DMS153 (cell line): ENCODE results near the gene LCN10.

Experiments
- DNase-seq: peaks from one replicate; lab custom pipeline; 2025; lab: John Stamatoyannopoulos, UW

The LCN10 gene

DNA sequence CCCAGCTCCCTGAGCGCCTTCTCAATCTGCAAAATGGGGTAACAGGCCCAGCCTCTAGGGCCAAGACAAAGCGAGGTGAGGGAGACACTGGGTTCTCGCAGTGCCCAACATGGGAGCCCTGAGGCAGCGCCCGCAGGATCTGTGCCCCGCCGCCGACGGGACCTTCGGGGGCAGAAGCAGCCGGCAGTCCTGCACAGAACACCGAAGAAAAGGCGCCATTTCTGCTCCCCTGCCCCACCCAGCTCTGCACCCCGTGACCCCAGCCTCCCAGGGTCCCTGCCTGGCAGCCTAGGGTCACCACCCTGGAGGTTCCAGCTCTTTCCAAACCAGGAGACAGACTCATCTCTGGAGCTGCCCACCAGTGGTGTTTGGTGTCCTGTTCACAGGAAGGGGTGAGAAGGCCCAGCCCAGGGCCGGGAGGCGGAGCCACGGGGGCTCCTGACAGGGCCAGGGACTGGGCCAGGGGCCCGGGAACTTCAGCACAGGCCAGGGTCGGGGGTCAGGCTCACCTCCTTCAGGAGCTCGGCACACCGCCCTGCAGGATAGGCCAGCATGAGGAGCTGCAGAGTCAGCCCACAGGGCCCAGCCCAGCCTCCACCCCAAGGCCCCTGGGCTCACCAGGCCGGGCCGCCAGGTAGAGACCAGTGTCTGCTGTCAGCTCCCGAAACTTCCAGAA lies 12.0 kb upstream of the LCN10 start:
- no peak for DNase-seq

DNA sequence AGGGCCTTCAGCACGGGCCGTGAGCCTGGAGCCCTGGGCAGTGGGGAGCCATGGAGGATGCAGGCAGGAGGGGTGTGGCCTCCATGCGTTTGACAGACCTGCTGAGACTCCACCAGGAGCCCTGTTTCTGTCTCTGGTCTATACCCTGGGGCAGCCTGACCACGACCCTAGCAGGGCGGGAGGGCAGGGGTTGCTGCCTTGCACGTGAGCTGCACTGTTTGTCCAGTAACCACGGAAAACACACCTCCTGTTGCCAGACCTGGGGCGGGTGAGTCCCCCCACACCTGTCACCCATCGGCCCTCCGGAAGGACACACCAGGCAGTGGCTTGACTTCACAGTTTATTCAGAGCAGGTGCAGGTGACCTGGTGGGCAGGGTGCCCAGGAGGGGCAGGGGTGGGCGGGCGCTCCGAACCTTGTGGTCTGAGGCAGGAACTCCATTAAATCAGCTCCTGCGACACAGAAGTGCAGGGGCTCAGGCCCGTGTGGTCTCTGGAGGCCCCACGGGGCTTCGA lies 11.4 kb upstream of the LCN10 start:
- peak; percentile 68 for DNase-seq

DNA sequence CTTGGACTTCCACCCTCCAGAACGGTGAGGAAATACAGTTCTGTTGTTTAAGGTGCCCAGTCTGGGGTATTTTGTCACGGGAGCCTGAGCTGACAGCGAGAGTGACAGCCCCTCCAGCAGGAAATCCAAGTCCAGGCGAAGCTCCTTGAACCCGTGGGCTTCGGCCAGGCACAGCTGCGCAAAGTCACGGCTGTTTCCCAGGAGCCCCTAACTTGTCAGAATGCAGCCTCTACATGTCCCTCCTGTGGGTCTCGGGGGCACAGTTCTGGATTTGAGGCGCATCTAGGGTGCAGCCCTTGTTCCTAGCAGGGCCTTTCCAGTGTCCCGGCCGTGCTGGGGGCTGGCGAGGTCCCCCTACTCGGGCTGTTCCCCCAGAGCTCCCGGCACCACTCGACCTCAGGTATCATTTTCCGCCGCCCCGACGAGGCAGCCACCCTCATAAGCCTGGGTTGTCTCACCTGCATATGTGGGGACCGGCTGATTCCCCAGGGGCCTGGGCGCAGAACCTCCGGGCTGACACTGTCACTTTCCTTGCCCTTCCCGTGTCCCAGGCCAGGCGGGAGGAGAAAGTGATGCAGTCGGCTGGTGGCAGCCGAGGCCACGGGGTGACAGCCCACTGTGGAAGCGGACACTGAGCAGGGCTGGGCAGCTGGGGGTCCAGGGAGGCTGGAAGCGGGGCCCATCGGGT lies 10.8 kb upstream of the LCN10 start:
- no peak for DNase-seq

DNA sequence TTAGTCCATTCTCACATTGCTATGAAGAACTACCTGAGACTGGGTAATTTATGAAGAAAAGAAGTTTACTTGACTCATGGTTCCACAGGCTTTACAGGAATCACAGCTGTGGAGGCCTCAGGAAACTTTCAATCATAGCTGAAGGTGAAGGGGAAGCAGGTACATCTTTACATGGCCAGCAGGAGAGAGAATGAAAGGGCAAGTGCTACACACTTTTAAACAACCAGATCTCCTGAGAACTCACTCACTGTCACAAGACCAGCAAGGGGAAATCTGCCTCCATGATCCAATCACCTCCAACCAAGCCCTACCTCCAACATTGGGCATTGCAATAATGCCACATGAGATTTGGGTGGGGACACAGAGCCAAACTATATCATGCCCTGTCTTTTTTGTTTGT lies 9.1 kb upstream of the LCN10 start:
- DNase-seq: no peak

DNA sequence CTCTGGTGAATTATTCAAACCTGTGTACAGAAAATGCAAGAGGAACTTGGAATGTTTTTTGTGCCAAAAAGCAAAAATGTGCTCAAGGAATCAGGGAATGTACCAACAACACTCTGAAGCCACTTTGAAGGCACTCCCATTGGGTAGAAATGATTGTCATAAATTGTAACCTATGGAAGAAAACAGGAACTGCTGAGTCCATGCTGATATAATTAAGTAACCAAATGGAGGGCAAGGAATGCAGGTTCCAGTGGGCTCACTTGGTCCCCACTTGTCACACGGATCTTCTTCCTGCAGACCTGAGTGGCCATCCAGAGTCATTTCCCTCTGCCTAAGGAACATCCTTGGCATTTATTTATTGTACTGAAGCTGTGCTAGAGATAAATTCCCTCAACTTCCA lies 8.5 kb upstream of the LCN10 start:
- DNase-seq: no peak

DNA sequence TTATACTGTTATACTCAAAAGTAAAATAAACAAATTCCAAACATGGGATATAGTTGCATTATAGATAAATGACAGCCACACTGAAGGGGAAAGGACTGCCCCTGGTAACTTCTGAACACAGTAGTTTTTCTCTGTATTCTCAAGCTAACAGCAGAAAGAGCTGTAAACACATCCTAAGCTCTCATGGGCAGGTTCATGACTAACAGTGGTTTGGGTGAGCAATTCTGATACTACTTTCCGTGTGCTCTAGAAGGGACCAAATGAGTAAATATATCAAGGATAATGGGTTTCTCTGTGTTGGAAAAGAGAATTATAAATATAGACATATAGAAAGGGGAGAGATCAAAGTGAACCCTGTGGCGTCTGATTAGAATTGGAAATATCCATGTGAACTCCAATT lies 7.8 kb upstream of the LCN10 start:
- no peak for DNase-seq

DNA sequence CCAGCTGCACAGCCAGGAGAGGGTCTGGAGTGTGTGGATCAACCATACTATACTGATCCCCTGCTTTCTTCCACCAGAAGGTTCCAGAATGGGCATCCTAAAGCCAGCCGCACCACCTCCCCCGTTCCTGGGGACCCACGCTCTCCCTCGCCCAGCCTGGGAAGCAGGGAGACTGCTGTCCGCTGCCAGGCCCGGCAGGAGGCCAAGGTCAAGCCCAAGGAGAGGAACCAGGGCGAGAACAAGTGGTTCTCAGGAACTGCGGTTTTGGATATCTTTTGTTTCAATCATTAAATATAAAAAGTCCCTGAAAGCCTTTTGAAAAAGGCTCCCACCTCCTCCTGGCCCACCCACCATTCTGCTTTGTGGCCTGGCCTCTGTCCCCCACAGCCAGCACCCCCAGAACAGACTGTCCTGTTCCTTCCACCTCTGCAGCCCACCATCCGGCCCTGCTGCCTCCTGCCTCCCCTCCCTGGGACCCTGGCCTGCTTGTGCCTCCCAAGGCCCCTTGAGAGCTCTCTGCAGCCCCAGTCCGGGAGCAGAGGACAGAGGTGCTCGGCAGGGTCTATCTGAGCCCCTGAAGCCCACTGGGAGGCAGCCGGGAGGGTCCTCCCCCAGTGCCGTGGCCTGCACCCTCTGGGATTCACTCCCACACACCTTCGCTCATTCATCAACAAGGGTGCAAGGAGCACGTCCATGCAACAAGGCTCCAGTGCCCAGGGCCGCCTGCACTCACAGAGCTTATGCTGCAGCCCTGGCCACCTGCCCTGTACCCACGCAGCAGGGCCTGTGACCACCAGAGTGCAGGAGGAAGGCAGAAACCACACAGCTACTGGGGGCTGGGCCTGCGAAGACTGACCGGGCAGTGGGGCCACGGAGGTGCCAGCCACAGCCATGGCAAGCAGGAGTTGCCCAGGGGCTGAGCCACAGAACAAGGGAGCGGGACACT lies 6.2 kb upstream of the LCN10 start:
- no peak for DNase-seq

DNA sequence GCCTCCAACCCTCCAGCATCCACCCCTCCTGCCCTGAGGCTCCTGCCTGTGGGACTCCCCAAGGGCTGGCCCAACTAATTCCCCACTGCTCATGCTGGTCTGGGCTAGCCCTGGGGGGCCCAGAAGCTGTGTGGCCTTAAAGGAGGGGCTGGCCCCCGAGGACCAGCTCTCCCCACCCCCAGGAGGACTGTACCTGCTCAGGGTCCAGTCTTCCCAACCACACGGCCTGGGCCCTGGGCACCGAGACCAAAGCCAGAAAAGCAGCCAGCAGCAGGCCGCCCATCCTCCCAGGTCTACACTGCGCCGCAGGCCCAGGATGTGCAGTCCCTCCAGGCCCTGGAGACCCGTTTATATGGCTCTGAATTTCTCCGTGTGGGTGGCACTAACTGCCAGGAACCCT lies 5.5 kb upstream of the LCN10 start, which contains the start of gene LCN6:
Gene LCN6 (minus strand): TSS at position 325 of the 400 bp plus-strand sequence. CDS start 42 bp downstream, at position 283.
- DNase-seq: no peak

DNA sequence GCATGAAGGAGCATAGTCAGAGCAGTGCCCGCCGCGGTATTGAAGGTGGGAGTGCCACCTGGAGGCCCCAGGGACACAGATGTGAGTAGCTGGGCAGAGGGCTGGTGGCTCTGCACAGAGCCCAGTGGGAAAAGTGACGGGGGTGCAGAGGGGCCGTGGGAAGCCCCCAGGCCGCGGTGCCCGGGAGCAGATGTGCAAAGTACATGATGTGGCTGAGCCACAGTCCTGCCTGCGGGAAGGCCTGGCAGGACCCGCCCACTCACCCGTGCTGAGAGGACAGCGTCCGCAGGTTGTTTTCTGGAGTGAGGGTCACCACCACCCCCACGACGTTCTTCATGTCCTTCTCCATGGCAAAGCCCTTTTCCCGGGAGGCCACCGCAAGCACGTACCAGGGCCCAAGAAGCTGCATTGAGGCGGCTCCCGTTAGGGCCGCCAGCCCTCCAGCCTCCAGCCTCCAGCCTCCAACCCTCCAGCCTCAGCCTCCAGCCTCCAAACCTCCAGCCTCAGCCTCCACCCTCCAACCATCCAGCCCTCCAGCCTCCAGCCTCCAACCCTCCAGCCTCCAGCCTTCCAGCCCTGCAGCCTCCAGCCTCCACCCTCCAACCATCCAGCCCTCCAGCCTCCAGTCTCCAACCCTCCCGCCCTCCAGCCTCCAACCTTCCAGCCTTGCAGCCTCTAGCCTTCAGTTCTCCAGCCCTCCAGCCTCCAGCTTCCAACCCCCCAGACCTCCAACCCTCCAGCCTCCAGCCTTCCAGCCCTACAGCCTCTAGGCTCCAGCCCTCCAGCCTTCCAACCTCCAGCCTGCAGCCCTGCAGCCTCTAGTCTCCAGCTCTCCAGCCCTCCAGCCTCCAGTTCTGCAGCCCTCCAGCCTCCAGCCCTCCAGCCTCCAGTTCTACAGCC lies 4.7 kb upstream of the LCN10 start:
- DNase-seq: no peak

DNA sequence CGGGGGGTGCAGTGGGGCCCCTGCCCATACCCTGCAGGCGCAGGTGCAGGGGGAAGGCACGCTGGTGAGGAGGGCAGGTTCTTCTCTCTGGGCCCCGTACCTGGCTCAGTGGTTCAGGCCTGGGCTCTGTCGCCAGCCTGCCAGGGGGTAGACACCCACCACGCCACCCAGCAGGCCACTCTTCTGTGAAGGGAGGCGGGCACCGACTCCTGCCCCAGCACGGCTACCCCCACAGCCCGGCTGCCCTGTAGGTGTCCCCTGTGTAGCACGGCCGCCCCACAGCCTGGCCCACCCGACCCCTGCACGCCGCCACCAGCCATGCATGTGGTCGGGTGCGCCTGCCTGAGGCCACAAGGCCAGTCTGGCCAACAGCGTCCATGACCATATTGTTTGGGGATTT lies 3.9 kb upstream of the LCN10 start:
- no peak for DNase-seq

DNA sequence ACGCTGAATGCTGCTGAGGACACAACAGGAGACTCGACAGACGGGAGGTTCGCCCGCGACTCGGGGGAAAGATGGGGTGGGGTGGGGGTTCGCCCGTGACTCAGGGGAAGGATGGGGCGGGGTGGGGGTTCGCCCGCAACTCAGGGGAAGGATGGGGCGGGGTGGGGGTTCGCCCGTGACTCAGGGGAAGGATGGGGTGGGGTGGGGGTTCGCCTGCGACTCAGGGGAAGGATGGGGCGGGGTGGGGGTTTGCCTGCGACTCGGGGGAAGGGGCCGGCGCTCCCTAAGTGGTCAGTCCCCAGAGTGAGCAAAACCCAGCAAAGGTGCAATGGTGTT lies 3.4 kb upstream of the LCN10 start:
- no peak for DNase-seq

DNA sequence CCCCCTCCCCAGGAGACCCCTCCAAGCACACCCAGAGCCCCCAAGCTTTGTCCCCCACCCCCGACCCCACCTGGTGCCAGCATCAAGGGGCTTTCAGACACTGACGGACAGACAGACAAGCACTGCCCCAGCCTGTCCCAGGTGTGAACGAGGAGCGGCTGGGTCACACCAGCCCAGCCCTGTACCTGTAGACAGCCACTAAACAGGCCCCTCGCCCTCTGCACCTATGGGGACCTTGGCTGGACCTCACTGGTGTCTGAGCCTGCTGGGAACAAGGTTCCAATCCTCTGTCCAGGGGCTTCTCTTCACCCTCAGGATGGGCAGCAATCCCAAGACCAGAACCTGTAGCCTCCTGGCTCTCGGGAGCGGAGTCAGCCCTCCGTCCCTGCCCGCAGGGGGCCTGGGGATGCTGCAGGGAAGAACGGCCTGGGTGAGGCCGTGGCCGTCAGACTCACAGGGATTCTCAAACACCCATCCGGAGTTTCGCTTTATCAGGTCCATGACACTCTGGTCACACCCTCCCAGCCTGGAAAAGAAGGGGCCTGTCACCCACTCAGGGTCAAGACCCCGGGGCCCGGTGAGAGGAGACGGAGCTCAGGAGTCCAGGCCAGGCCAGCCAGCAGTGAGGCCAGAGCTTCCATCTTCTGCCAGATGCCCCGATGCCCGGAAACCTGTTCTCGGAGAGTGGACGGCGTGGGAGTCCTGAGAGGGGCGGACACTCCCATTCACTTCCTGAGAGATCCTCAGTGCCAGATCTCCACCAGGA lies 2.8 kb upstream of the LCN10 start:
- no peak for DNase-seq

DNA sequence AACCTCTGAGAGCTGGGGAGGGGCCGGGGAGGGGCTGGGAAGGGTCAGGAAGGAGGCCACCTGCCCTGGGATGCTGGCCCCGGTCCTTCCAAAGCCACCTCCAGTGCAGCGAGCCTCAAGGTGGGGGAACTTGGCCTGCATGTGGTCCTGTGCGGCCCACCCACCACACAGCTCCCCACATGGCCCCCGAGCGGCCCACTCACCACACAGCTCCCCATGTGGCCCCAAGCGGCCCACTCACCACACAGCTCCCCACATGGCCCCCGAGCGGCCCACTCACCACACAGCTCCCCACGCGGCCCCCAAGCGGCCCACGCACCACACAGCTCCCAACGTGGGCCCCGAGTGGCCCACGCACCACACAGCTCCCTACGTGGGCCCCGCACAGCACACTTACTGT lies 2.0 kb upstream of the LCN10 start:
- no peak for DNase-seq

DNA sequence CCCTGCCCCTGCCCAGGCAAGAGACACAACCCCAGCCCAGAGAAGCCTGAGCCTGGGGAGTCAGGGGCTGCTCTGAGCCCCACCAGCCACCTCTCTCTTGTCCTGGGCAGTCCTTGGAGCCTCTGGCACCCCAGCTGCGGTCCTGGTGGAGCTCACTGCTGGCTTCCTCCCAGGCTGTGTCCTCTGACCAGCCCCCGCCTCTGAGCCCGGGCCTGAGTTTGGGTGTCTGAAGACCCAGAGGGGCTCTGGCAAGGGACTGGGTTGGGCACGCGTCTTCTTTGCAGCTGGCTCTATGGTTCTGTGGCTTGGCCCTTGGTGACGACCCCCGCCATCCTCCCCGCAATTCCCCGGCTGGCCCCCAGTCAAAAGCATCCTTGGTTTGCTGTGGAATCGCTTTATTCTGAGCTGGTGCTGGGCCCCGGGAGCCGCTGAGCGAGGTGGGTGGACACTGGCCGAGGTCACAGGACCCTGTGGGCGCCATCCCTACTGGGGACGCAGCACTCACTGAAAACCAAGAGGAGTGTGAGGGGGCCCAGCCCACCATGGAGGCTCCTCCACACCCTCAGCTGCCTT lies 985 bp upstream of the LCN10 start:
- no peak for DNase-seq

DNA sequence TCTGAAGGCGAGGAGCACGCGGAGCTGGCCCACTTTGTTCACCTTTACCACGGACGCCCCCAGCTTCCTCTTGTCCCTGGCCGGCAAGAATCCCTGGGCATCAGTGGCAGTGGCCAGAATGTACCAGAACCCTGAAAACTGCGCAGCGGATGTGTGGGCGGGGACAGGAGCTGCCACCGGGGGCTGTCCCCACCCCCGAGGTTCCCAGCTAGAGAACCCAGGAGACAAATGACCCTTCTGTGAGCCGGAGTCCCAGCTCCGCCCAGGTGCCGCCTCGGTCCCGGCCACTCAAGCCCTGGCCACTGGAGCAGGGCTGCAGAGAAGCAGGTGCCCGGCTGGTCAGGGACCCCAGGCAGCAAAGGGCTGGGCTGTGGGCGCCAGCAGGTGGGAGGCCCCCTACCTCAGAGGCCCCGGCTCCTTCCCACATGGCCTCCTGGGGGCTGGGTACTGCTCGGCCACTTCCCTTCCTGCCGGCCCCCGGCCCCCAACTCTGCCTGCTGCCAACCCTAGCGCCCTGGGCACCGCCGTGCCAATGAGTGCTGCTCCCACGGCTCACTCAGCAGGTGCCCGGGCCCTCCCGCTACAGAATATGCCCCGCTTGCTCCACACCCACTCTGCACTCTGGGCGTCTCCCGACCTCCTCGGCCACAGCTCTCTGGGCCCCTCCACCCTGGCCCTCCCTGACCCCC lies 713 bp downstream of the LCN10 start:
- DNase-seq: no peak

DNA sequence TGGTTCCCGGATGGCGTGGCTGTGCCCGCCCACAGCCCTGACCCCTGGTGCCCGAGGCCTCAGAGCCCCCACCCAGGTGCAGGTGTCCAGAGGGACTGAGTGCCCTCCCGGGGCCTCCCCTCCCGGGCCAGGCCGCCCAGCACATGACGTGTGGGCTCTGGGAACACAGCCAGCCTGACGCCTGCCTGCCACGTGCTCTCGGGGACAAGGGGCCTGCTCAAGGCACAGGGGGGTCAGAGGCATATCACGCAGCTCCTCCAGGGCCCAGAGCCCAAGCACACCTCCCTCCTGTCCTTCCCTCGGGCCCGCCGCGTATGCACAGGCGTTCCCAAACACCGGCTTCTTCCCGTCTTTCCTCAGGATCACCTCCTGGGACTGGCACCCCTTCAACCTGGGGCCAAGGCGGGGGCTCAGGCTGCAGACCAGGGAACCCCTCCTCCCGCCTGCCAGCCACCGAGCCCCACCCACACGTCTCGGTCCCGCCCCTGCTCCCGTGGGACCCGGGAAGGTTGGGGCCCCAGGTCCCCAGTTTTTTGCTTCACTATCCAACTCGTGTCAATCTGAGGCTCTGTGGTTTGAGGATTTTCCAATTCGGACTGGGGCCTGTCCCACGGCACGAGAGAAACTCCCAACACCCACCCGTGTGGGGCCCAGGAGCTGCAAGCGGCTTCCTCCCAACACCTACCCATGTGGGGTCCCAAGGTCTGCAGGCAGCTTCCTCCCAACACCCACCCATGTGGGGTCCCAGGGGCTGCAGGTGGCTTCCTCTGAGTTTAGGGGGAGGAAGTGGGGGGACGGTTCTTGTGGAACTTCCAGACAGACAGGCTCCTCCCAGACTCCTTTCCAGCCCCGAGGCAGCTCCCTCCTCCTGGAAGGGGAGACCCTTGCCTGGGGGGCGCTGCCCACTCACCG lies 1.5 kb downstream of the LCN10 start:
- no peak for DNase-seq

DNA sequence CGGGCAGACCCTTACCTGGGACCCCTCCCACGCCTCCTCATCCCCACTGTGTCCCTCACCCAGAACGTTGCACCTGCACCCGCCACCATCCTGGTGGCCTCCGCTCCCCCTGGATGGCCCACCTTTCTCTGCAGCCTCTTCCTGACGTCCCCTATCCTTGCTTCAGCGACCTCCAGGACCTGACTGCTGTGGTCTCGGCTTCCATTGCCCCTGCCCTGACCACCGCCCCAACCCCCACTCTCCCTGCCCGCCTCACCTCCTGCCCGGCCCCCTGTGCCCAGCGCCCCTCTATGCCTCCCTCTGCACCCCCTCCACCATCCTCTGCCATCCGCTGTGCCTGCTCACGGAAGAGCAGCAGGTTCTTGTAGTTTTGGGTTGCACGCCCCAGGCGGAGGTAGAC lies 2.2 kb downstream of the LCN10 start:
- DNase-seq: no peak

DNA sequence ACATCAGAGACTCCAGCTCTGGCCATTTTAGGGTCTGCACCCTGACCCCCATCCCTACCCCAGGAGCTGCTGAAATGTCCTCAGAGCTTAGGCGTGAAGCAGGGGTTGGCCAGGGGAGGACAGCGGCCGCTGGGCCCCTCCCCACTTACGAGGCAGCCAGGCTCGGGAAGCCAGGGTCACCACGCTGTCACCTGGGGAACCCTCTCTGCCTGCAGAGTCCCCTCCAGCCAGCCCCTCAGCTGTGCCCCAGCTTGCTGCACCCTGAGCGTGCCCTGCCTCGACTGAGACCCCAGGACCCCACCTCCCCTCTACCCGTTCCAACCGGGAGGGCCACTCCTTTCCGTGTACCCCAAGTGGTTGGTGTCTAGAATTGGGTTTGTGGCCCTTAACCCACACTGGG lies 2.7 kb downstream of the LCN10 start:
- no peak for DNase-seq

DNA sequence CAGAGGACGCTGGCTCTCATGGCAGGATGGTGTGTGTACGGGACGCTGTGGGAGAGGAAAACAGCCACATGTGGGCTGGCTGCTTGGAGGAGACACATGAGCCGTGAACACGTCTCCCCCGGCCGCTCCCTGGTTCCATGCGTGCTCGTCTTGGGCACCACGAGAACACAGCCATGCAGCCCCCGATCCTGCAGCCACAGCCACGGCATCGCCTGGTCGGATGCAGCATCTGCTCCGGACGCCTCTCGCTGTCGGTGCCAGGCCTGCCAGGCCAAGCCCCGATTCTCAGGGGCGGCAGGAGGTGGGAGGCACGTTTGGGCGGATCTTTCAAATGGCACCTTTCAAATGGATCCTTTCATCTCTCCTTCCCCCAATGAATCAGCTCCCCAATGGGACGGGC lies 3.2 kb downstream of the LCN10 start:
- no peak for DNase-seq
